ENCODE results near the gene SPAG16.

The SPAG16 gene

GRCh38 chr2:213763963-213764362, 479.7 kb downstream of the SPAG16 start:
- H3K9ac ChIP-seq (ENCODE audit: low read length) = no peak overlapping the region
- H3K9me3 ChIP-seq (ENCODE audit: control insufficient read depth, low read length) = no peaks in the 10 kb centered on the region
- no peak for DNase-seq (ENCODE audit: low read depth)
- H3K27me3 ChIP-seq (replicated peaks; ENCODE audit: control insufficient read depth, insufficient read depth, low read length) = no peaks in the 10 kb centered on the region
- no peaks in the 10 kb centered on the region for H3K36me3 ChIP-seq (ENCODE audit: control insufficient read depth, insufficient read depth, low read length, severe bottlenecking)
- H3K4me1 ChIP-seq (ENCODE audit: control insufficient read depth, insufficient read depth, low read length) = no peaks in the 10 kb centered on the region
- no peak overlapping the region for H3K4me3 ChIP-seq (ENCODE audit: low read length)

- no peaks in the 10 kb centered on the region for H3K4me1 ChIP-seq (ENCODE audit: control insufficient read depth, insufficient read depth, low read length)
- no peaks in the 10 kb centered on the region for H3K27me3 ChIP-seq (replicated peaks; ENCODE audit: control insufficient read depth, insufficient read depth, low read length)
- no peak overlapping the region for H3K4me3 ChIP-seq (ENCODE audit: low read length)
- no peaks in the 10 kb centered on the region for H3K9me3 ChIP-seq (ENCODE audit: control insufficient read depth, low read length)
- H3K36me3 ChIP-seq (ENCODE audit: control insufficient read depth, insufficient read depth, low read length, severe bottlenecking) = no peaks in the 10 kb centered on the region
- H3K9ac ChIP-seq (ENCODE audit: low read length) = no peak overlapping the region
- no peak for DNase-seq (ENCODE audit: low read depth)
Measured at GRCh38 chr2:213764849-213765248, 480.6 kb downstream of the SPAG16 start.

GRCh38 chr2:213766062-213766461, 481.8 kb downstream of the SPAG16 start:
- Histone ChIP-seq H3K4me1 (ENCODE audit: control insufficient read depth, insufficient read depth, low read length) (no peaks in the 10 kb centered on the region), H3K4me3 (ENCODE audit: low read length) (no peak overlapping the region), H3K9ac (ENCODE audit: low read length) (no peak overlapping the region), H3K36me3 (ENCODE audit: control insufficient read depth, insufficient read depth, low read length, severe bottlenecking) (no peaks in the 10 kb centered on the region), H3K9me3 (ENCODE audit: control insufficient read depth, low read length) (no peaks in the 10 kb centered on the region), H3K27me3 (replicated peaks; ENCODE audit: control insufficient read depth, insufficient read depth, low read length) (no peaks in the 10 kb centered on the region)
- DNase-seq (ENCODE audit: low read depth) = no peak

GRCh38 chr2:213766465-213766901, 482.2 kb downstream of the SPAG16 start:
- H3K27me3 ChIP-seq (replicated peaks; ENCODE audit: control insufficient read depth, insufficient read depth, low read length) = no peaks in the 10 kb centered on the region
- DNase-seq (ENCODE audit: low read depth) = peak; percentile 19
- no peak overlapping the region for H3K9ac ChIP-seq (ENCODE audit: low read length)
- no peaks in the 10 kb centered on the region for H3K4me1 ChIP-seq (ENCODE audit: control insufficient read depth, insufficient read depth, low read length)
- H3K4me3 ChIP-seq (ENCODE audit: low read length) = no peak overlapping the region
- no peaks in the 10 kb centered on the region for H3K9me3 ChIP-seq (ENCODE audit: control insufficient read depth, low read length)
- no peaks in the 10 kb centered on the region for H3K36me3 ChIP-seq (ENCODE audit: control insufficient read depth, insufficient read depth, low read length, severe bottlenecking)

GRCh38 chr2:213787869-213788268, 503.6 kb downstream of the SPAG16 start:
- Histone ChIP-seq H3K9ac (ENCODE audit: low read length) (no peak overlapping the region), H3K36me3 (ENCODE audit: control insufficient read depth, insufficient read depth, low read length, severe bottlenecking) (no peaks in the 10 kb centered on the region), H3K9me3 (ENCODE audit: control insufficient read depth, low read length) (no peaks in the 10 kb centered on the region), H3K4me3 (ENCODE audit: low read length) (no peak overlapping the region), H3K4me1 (ENCODE audit: control insufficient read depth, insufficient read depth, low read length) (no peaks in the 10 kb centered on the region), H3K27me3 (replicated peaks; ENCODE audit: control insufficient read depth, insufficient read depth, low read length) (no peaks in the 10 kb centered on the region)
- no peak for DNase-seq (ENCODE audit: low read depth)

GRCh38 chr2:213789940-213790339, 505.7 kb downstream of the SPAG16 start:
- DNase-seq (ENCODE audit: low read depth) = no peak
- no peaks in the 10 kb centered on the region for H3K36me3 ChIP-seq (ENCODE audit: control insufficient read depth, insufficient read depth, low read length, severe bottlenecking)
- H3K4me3 ChIP-seq (ENCODE audit: low read length) = no peak overlapping the region

GRCh38 chr2:213792045-213792444, 507.8 kb downstream of the SPAG16 start:
- H3K4me3 ChIP-seq (ENCODE audit: low read length) = no peak overlapping the region
- no peaks in the 10 kb centered on the region for H3K9me3 ChIP-seq (ENCODE audit: control insufficient read depth, low read length)
- H3K4me1 ChIP-seq (ENCODE audit: control insufficient read depth, insufficient read depth, low read length) = no peaks in the 10 kb centered on the region
- no peak for DNase-seq (ENCODE audit: low read depth)
- H3K9ac ChIP-seq (ENCODE audit: low read length) = no peak overlapping the region
- H3K27me3 ChIP-seq (replicated peaks; ENCODE audit: control insufficient read depth, insufficient read depth, low read length) = no peaks in the 10 kb centered on the region
- no peaks in the 10 kb centered on the region for H3K36me3 ChIP-seq (ENCODE audit: control insufficient read depth, insufficient read depth, low read length, severe bottlenecking)

More at GRCh38 chr2:213789940-213790339, 505.7 kb downstream of the SPAG16 start:
- H3K9ac ChIP-seq (ENCODE audit: low read length) = no peak overlapping the region
- H3K9me3 ChIP-seq (ENCODE audit: control insufficient read depth, low read length) = no peaks in the 10 kb centered on the region
- no peaks in the 10 kb centered on the region for H3K27me3 ChIP-seq (replicated peaks; ENCODE audit: control insufficient read depth, insufficient read depth, low read length)
- H3K4me1 ChIP-seq (ENCODE audit: control insufficient read depth, insufficient read depth, low read length) = no peaks in the 10 kb centered on the region

- Histone ChIP-seq H3K9ac (ENCODE audit: low read length) (no peak overlapping the region), H3K4me1 (ENCODE audit: control insufficient read depth, insufficient read depth, low read length) (no peaks in the 10 kb centered on the region), H3K36me3 (ENCODE audit: control insufficient read depth, insufficient read depth, low read length, severe bottlenecking) (no peaks in the 10 kb centered on the region), H3K9me3 (ENCODE audit: control insufficient read depth, low read length) (no peaks in the 10 kb centered on the region), H3K27me3 (replicated peaks; ENCODE audit: control insufficient read depth, insufficient read depth, low read length) (no peaks in the 10 kb centered on the region), H3K4me3 (ENCODE audit: low read length) (no peak overlapping the region)
- peak; percentile 82 for DNase-seq (ENCODE audit: low read depth)
Measured at GRCh38 chr2:213806125-213806726, 522.0 kb downstream of the SPAG16 start.

- Histone ChIP-seq H3K36me3 (ENCODE audit: control insufficient read depth, insufficient read depth, low read length, severe bottlenecking) (no peaks in the 10 kb centered on the region), H3K9me3 (ENCODE audit: control insufficient read depth, low read length) (peaks cover 3% of the 10 kb centered on the region), H3K27me3 (replicated peaks; ENCODE audit: control insufficient read depth, insufficient read depth, low read length) (no peaks in the 10 kb centered on the region), H3K9ac (ENCODE audit: low read length) (no peak overlapping the region), H3K4me3 (ENCODE audit: low read length) (no peak overlapping the region), H3K4me1 (ENCODE audit: control insufficient read depth, insufficient read depth, low read length) (peaks cover 8% of the 10 kb centered on the region)
- no peak for DNase-seq (ENCODE audit: low read depth)
Measured at GRCh38 chr2:213816583-213816982, 532.3 kb downstream of the SPAG16 start.

- peak; percentile 78 for DNase-seq (ENCODE audit: low read depth)
- no peak overlapping the region for H3K9ac ChIP-seq (ENCODE audit: low read length)
- peaks cover 3% of the 10 kb centered on the region for H3K9me3 ChIP-seq (ENCODE audit: control insufficient read depth, low read length)
- H3K36me3 ChIP-seq (ENCODE audit: control insufficient read depth, insufficient read depth, low read length, severe bottlenecking) = no peaks in the 10 kb centered on the region
- H3K27me3 ChIP-seq (replicated peaks; ENCODE audit: control insufficient read depth, insufficient read depth, low read length) = no peaks in the 10 kb centered on the region
- no peak overlapping the region for H3K4me3 ChIP-seq (ENCODE audit: low read length)
- peaks cover 8% of the 10 kb centered on the region for H3K4me1 ChIP-seq (ENCODE audit: control insufficient read depth, insufficient read depth, low read length)
Measured at GRCh38 chr2:213818436-213818835, 534.2 kb downstream of the SPAG16 start.

GRCh38 chr2:213834331-213834730, 550.1 kb downstream of the SPAG16 start:
- Histone ChIP-seq H3K9ac (ENCODE audit: low read length) (peak overlapping the region; percentile 71), H3K9me3 (ENCODE audit: control insufficient read depth, low read length) (no peaks in the 10 kb centered on the region), H3K4me3 (ENCODE audit: low read length) (peak overlapping the region; percentile 58), H3K4me1 (ENCODE audit: control insufficient read depth, insufficient read depth, low read length) (peaks cover 23% of the 10 kb centered on the region), H3K27me3 (replicated peaks; ENCODE audit: control insufficient read depth, insufficient read depth, low read length) (no peaks in the 10 kb centered on the region), H3K36me3 (ENCODE audit: control insufficient read depth, insufficient read depth, low read length, severe bottlenecking) (no peaks in the 10 kb centered on the region)
- peak; percentile 90 for DNase-seq (ENCODE audit: low read depth)

GRCh38 chr2:213834746-213835145, 550.5 kb downstream of the SPAG16 start:
- Histone ChIP-seq H3K27me3 (replicated peaks; ENCODE audit: control insufficient read depth, insufficient read depth, low read length) (no peaks in the 10 kb centered on the region), H3K4me1 (ENCODE audit: control insufficient read depth, insufficient read depth, low read length) (peaks cover 23% of the 10 kb centered on the region), H3K9ac (ENCODE audit: low read length) (peak overlapping the region; percentile 71), H3K9me3 (ENCODE audit: control insufficient read depth, low read length) (no peaks in the 10 kb centered on the region), H3K4me3 (ENCODE audit: low read length) (peak overlapping the region; percentile 58), H3K36me3 (ENCODE audit: control insufficient read depth, insufficient read depth, low read length, severe bottlenecking) (no peaks in the 10 kb centered on the region)
- DNase-seq (ENCODE audit: low read depth) = peak; percentile 87

Measured in adipocyte (in vitro differentiated cells).